Measurements from ENCODE around the gene TRIM17.

GRCh38 chr1:228390649-228391048 is 26.0 kb downstream of the TRIM17 start:
- TF ChIP-seq, protein P1, sequence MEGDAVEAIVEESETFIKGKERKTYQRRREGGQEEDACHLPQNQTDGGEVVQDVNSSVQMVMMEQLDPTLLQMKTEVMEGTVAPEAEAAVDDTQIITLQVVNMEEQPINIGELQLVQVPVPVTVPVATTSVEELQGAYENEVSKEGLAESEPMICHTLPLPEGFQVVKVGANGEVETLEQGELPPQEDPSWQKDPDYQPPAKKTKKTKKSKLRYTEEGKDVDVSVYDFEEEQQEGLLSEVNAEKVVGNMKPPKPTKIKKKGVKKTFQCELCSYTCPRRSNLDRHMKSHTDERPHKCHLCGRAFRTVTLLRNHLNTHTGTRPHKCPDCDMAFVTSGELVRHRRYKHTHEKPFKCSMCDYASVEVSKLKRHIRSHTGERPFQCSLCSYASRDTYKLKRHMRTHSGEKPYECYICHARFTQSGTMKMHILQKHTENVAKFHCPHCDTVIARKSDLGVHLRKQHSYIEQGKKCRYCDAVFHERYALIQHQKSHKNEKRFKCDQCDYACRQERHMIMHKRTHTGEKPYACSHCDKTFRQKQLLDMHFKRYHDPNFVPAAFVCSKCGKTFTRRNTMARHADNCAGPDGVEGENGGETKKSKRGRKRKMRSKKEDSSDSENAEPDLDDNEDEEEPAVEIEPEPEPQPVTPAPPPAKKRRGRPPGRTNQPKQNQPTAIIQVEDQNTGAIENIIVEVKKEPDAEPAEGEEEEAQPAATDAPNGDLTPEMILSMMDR (IDR thresholded peaks at IDR 0.05 in 4 of 5, conservative IDR thresholded peaks at IDR 0.05 in 1 of 5): no peak
- TF ChIP-seq POLR2A (IDR thresholded peaks at IDR 0.05): no peak
